ENCODE measurements around the gene ZNF726. TPM values are rescaled to one million over a fixed set of nuclear protein-coding genes. Genes with fewer than 3 reads are reported as not detected.
"Not testable (repeated sequence)": the region's sequence is repeated elsewhere in the genome, so short reads cannot be mapped to it uniquely, and the experiment has no call there.

ZNF726 gene
- polyA plus RNA-seq, 1 donor from 2014 or later = 2.7 TPM

DNA sequence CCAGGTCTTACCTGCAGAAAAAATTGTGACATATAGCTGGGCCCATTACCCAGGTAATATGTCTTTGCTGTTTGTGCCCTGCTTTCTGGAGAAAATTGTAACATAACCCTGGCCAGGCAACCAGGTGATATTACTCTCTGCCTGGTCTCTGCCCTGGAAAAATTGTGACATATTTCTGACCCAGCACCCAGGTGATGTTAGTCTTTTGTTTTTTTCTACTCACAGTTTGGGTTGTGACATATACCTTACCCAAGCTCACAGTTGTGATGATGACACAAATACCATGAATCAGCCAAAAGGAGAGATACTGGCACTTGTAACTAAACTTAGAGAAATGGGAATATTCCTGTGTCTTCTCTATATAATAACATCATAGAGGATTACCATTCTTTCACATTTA is 6.5 kb upstream of the ZNF726 start:
- Mint-ChIP-seq H3K9me3 (peaks cover 13 to 26% (median 15%) of the 10 kb centered on the region in 3 donors), H3K4me3 (no peak overlapping the region), H3K27me3 (no peaks in the 10 kb centered on the region), H3K4me1 (no peaks in the 10 kb centered on the region), H3K36me3 (peaks cover 3% of the 10 kb centered on the region), H3K27ac (no peak overlapping the region)

DNA sequence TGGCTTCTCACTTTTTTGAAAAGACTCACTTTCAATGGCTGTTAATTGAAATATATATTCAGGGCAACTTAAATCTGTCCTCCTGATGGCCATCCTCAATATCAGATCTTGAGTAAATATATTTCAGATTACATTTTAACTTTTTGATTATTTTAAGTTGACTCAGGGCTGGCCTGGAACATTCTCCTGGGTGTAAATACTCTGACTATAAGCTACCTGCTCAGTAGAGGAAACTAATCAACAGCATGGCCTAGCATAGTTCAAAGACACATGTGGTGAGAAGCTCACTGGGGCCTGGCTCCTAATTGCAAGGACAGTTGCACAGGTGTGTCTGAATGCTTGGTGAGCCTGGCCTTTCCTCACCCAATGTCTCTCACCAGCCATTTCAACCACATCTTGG is 5.5 kb upstream of the ZNF726 start:
- peaks cover 3% of the 10 kb centered on the region for H3K36me3 Mint-ChIP-seq
- no peak overlapping the region for H3K4me3 Mint-ChIP-seq
- H3K4me1 Mint-ChIP-seq = peaks cover 0 to 3% (median 0%) of the 10 kb centered on the region in 3 donors
- H3K27ac Mint-ChIP-seq = no peak overlapping the region
- no peaks in the 10 kb centered on the region for H3K27me3 Mint-ChIP-seq
- H3K9me3 Mint-ChIP-seq = peaks cover 10 to 19% (median 11%) of the 10 kb centered on the region in 3 donors

DNA sequence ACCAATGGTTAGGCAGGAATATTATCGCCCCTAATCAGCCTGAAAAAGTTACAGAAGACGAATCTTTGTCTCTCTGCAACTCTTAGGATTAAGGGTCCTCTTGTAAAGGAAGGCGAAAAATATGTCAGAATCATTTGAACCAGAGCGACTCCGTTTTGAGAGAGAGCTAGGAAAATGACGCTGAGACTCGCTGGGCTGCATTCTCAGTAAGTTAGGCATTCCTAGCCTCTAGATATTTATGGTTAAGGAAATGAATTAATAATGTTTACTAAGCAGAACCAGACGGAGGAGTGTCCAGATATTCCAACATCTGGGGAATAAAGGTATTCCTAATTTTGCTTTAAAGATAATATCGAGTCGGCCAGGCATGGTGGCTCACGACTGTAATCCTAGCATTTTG is 755 bp upstream of the ZNF726 start:
- Mint-ChIP-seq H3K4me1 (peaks cover 6 to 16% (median 9%) of the 10 kb centered on the region in 3 donors), H3K27ac (peak overlapping the region in 2 of 3 donors; percentile 53 to 59), H3K27me3 (no peaks in the 10 kb centered on the region), H3K36me3 (no peaks in the 10 kb centered on the region), H3K9me3 (peaks cover 0 to 2% (median 0%) of the 10 kb centered on the region in 3 donors), H3K4me3 (peak overlapping the region in 3 of 4 donors; percentile 92 to 97 (median 95))

DNA sequence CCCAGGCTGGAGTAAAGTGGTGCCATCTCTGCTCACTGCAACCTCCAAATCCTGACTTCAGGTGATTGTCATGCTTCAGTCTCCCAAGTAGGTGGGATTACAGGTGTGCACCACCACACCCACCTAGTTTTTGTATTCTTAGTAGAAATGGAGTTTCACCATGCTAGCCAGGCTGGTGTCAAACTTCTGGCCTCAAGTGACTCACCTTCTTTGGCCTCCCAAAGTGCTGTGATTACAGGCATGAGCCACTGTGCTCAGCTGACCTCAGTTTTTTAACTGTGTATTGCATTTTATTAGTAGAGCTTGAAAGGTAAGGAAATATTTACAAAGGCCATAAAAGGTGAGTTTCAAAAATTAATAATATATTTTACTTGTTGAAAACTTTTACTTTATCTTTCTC is 2.3 kb downstream of the ZNF726 start:
- H3K4me1 Mint-ChIP-seq = peaks cover 6 to 16% (median 10%) of the 10 kb centered on the region in 3 donors
- no peak overlapping the region for H3K27ac Mint-ChIP-seq
- H3K4me3 Mint-ChIP-seq = peak overlapping the region in 1 of 4 donors; percentile 45
- peaks cover 8% of the 10 kb centered on the region for H3K36me3 Mint-ChIP-seq
- H3K9me3 Mint-ChIP-seq = peaks cover 0 to 2% (median 0%) of the 10 kb centered on the region in 3 donors
- H3K27me3 Mint-ChIP-seq = no peaks in the 10 kb centered on the region

DNA sequence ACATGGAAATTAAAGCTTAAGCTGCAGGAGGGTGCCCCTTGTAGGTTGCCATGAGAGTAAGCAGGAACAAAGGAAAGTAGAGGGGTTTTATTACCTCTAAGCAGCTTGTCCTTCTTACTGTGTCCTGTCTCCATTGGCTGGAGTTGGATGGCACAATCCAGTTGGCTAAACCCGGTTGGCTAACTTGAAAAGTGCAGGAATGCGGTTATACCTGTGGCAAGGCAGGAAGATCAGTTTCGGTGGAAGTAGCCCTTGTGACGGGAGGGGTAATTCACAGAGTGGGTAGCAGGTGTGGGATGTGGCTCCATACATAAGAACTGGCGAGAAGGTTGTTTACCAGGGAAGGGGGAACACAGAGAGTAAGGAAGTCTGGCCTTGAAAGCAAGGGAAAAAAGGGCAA is 3.2 kb downstream of the ZNF726 start:
- H3K27ac Mint-ChIP-seq = peak overlapping the region in 1 of 3 donors; percentile 31

DNA sequence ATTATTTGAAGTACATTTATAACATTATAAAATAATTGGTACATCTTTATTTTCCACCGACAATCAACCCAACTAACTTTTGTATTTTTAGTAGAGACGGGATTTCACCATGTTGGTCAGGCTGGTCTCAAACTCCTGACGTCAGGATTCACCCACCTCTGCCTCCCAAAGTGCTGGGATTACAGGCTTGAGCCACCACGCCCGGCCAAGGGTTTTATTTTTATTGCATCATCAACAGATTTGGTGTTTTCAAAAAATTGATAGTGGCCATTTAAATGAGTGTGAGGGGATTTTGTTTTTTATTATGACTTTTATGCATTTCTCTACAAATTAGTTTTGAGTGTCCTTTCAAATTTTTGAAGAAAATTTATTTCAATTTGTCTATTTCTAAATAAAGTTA is 10.6 kb downstream of the ZNF726 start:
- peaks cover 0 to 11% (median under 1%) of the 10 kb centered on the region in 3 donors for H3K9me3 Mint-ChIP-seq
- no peak overlapping the region for H3K27ac Mint-ChIP-seq
- no peaks in the 10 kb centered on the region for H3K27me3 Mint-ChIP-seq
- H3K36me3 Mint-ChIP-seq = peaks cover 17% of the 10 kb centered on the region
- H3K4me3 Mint-ChIP-seq = no peak overlapping the region
- peaks cover 0 to 1% (median 0%) of the 10 kb centered on the region in 3 donors for H3K4me1 Mint-ChIP-seq

More for the DNA sequence above, 3.2 kb downstream of the ZNF726 start:
- H3K36me3 Mint-ChIP-seq = peaks cover 14% of the 10 kb centered on the region
- H3K27me3 Mint-ChIP-seq = no peaks in the 10 kb centered on the region
- H3K9me3 Mint-ChIP-seq = peaks cover 0 to 2% (median 0%) of the 10 kb centered on the region in 3 donors
- H3K4me1 Mint-ChIP-seq = peaks cover 6 to 16% (median 10%) of the 10 kb centered on the region in 3 donors
- H3K4me3 Mint-ChIP-seq = peak overlapping the region in 1 of 4 donors; percentile 12

DNA sequence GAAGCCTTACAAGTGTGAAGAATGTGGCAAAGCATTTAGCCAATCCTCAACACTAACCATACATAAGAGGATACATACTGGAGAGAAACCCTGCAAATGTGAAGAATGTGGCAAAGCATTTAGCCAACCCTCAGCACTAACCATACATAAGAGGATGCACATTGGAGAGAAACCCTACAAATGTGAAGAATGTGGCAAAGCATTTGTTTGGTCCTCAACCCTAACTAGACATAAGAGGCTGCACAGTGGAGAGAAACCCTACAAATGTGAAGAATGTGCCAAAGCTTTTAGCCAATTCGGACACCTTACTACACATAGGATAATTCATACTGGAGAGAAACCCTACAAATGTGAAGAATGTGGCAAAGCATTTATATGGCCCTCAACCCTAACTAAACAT is 18.2 kb downstream of the ZNF726 start:
- Mint-ChIP-seq H3K4me1 (no peaks in the 10 kb centered on the region), H3K27ac (no peak overlapping the region), H3K36me3 (peaks cover 7% of the 10 kb centered on the region), H3K9me3 (peaks cover 9 to 34% (median 28%) of the 10 kb centered on the region in 3 donors), H3K27me3 (no peaks in the 10 kb centered on the region), H3K4me3 (no peak overlapping the region)

DNA sequence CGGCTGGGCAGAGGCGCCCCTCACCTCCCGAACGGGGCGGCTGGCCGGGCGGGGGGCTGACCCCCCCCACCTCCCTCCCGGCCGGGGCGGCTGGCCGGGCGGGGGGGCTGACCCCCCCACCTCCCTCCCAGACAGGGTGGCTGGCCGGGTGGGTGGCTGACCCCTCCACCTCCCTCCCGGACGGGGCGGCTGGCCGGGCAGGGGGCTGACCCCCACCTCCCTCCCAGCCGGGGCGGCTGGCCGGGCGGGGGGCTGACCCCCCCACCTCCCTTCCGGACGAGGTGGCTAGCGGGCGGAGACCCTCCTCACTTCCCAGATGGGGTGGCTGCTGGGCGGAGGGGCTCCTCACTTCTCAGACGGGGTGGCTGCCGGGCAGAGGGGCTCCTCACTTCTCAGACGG is 22.3 kb downstream of the ZNF726 start:
- H3K4me1 Mint-ChIP-seq, H3K27ac Mint-ChIP-seq, H3K27me3 Mint-ChIP-seq, H3K4me3 Mint-ChIP-seq: not testable (repeated sequence)
- Mint-ChIP-seq H3K9me3 (peaks cover 13 to 48% (median 42%) of the 10 kb centered on the region in 3 donors), H3K36me3 (peaks cover 14% of the 10 kb centered on the region)

DNA sequence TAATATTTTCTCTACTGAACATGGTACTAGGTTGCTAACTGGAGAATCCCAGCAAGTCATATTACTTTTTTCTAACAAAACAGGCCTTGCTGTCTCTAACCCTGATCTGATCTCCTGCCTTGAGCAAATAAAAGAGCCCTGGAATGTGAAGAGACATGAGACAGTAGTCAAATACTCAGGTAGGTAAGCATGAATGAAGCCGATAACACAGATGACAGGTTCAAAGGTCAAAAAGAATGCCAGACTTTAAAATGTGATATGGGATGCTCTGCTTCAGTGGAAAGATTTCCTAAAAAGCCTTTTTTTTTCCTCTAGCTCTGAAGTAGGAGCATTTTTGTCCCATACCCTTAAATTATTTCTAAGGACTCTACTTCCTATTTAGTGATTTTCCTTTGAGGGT is 28.7 kb downstream of the ZNF726 start:
- peaks cover 20% of the 10 kb centered on the region for H3K36me3 Mint-ChIP-seq
- peaks cover 12 to 33% (median 23%) of the 10 kb centered on the region in 3 donors for H3K9me3 Mint-ChIP-seq
- no peaks in the 10 kb centered on the region for H3K27me3 Mint-ChIP-seq
- H3K27ac Mint-ChIP-seq = no peak overlapping the region
- peaks cover 0 to 6% (median 1%) of the 10 kb centered on the region in 3 donors for H3K4me1 Mint-ChIP-seq
- no peak overlapping the region for H3K4me3 Mint-ChIP-seq

DNA sequence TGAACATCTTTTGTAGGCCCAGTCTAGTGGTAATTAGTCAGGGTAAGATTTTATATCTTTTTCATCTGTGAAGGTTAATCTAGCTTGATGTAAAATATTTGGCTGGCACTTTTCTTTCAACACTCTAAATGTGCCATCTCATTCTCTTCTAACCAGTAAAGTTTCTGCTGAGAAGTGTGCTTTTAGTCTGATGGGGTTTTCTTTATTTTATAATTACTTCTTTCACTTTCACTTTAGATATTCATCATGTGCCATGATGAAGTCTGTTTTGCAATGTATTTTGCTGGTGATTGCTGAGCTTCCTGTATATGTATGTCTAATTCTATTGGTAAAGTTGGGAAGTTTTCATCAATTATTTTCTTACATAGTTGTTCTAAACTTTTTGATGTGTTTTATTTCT is 31.9 kb downstream of the ZNF726 start:
- peaks cover 0 to 6% (median 1%) of the 10 kb centered on the region in 3 donors for H3K4me1 Mint-ChIP-seq
- H3K27me3 Mint-ChIP-seq = no peaks in the 10 kb centered on the region
- no peak overlapping the region for H3K27ac Mint-ChIP-seq
- peaks cover 15% of the 10 kb centered on the region for H3K36me3 Mint-ChIP-seq
- H3K4me3 Mint-ChIP-seq = no peak overlapping the region
- H3K9me3 Mint-ChIP-seq = peaks cover 7 to 19% (median 17%) of the 10 kb centered on the region in 3 donors

DNA sequence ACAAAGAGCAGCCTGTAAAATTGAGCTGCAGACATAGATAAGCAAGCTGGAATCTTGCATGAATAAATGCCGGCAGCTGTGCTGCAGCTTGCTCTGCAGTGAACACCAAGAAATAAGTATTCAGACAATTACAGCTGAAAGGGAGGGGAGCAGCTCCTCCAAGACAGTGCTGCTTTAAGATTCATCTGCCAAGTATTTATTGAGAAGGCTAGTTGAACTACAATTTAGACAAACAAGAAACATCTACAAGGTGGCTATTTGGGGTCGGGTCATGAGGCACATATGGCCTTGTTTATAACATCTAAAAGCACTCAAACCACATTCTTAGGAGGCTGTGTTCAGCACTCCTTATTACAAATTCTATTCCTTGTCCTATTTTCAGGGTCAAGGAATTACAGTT is 34.9 kb downstream of the ZNF726 start:
- peaks cover 0 to 6% (median 1%) of the 10 kb centered on the region in 3 donors for H3K4me1 Mint-ChIP-seq
- H3K27ac Mint-ChIP-seq = no peak overlapping the region
- H3K36me3 Mint-ChIP-seq = peaks cover 8% of the 10 kb centered on the region
- H3K4me3 Mint-ChIP-seq = no peak overlapping the region
- peaks cover 3 to 18% (median 12%) of the 10 kb centered on the region in 3 donors for H3K9me3 Mint-ChIP-seq
- no peaks in the 10 kb centered on the region for H3K27me3 Mint-ChIP-seq

DNA sequence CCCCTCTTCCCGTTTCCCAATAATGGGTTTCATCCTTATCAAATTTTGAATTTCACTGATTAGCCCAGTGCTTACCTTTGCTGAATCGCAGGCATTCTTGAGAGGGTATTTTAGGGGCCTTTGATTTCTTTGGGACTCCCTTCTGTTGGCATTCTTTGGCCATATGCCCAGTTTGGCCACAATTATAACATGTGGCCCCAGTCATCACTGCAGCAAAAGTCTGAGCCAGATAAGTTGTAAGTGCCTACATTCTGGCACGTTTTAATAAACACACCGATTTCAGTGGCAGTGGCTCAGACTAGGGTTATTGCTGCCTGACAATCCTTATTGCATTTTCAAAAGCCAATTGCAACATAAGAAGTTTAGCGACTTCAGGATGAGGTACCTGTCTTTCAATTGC is 41.4 kb downstream of the ZNF726 start:
- no peak overlapping the region for H3K4me3 Mint-ChIP-seq
- H3K27ac Mint-ChIP-seq = no peak overlapping the region
- no peaks in the 10 kb centered on the region for H3K36me3 Mint-ChIP-seq
- H3K4me1 Mint-ChIP-seq = no peaks in the 10 kb centered on the region
- no peaks in the 10 kb centered on the region for H3K27me3 Mint-ChIP-seq
- peaks cover 0 to 3% (median 0%) of the 10 kb centered on the region in 3 donors for H3K9me3 Mint-ChIP-seq

DNA sequence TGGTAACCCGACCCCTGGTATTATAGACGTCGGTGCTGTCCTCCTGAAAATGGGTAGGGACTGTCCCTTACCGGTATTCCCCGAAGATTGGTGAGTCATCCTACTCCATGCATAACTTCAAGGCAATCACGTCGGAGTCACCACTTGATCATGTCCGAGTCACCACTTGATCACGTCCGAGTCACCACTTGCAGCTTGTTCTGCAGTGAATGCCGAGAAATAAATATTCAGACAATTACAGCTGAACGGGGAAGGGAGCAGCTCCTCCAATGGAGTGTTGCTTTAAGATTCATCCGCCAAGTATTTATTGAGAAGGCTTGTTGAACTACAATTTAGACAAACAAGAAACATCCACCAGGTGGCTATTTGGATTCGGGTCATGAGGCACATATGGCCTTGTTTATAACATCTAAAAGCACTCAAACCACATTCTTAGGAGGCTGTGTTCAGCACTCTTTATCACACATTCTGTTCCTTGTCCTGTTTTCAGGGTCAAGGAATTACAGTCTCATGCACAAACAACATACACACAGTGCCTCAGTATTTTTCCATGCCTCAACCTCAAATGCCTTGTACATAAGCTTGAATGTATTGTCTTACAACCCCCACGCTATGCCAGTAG is 43.1 kb downstream of the ZNF726 start:
- Mint-ChIP-seq H3K27me3 (no peaks in the 10 kb centered on the region), H3K9me3 (peaks cover 3 to 8% (median 4%) of the 10 kb centered on the region in 3 donors), H3K36me3 (peaks cover 1% of the 10 kb centered on the region), H3K27ac (peak overlapping the region in 1 of 3 donors; percentile 27), H3K4me1 (no peaks in the 10 kb centered on the region), H3K4me3 (no peak overlapping the region)

DNA sequence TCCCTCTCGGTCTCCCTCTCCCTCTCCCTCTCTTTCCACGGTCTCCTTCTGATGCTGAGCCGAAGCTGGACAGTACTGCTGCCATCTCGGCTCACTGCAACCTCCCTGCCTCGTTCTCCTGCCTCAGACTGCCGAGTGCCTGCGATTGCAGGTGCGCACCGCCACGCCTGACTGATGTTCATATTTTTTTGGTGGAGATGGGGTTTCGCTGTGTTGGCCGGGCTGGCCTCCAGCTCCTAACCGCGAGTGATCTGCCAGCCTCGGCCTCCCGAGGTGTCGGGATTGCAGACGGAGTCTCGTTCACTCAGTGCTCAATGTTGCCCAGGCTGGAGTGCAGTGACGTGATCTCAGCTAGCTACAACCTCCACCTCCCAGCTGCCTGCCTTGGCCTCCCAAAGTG is 48.7 kb downstream of the ZNF726 start:
- peak overlapping the region in 1 of 3 donors; percentile 39 for H3K27ac Mint-ChIP-seq
- not testable (repeated sequence) for H3K27me3 Mint-ChIP-seq, H3K36me3 Mint-ChIP-seq, H3K4me1 Mint-ChIP-seq, H3K4me3 Mint-ChIP-seq
- peaks cover 7 to 15% (median 7%) of the 10 kb centered on the region in 3 donors for H3K9me3 Mint-ChIP-seq

DNA sequence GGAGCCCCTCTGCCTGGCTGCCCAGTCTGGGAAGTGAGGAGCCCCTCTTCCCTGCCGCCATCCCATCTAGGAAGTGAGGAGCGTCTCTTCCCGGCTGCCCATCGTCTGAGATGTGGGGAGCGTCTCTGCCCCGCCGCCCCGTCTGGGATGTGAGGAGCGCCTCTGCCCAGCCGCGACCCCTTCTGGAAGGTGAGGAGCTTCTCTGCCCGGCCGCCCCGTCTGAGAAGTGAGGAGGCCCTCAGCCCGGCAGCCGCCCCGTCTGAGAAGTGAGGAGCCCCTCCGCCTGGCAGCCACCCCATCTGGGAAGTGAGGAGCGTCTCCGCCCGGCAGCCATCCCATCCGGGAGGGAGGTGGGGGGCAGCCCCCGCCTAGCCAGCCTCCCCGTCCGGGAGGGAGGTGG is 49.2 kb downstream of the ZNF726 start:
- peak overlapping the region in 1 of 3 donors; percentile 39 for H3K27ac Mint-ChIP-seq

DNA sequence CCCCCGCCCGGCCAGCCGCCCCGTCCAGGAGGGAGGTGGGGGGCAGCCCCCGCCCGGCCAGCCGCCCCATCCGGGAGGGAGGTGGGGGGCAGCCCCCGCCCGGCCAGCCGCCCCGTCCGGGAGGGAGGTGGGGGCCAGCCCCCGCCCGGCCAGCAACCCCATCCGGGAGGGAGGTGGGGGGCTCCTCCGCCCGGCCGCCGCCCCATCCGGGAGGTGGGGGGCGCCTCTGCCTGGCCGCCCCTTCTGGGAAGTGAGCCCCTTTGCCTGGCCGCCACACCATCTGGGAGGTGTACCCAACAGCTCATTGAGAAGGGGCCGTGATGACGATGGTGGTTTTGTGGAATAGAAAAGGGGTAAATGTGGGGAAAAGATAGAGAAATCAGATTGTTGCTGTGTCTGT is 49.6 kb downstream of the ZNF726 start:
- H3K27ac Mint-ChIP-seq, H3K36me3 Mint-ChIP-seq, H3K4me1 Mint-ChIP-seq, H3K27me3 Mint-ChIP-seq: not testable (repeated sequence)
- H3K9me3 Mint-ChIP-seq = peaks cover 7 to 15% (median 7%) of the 10 kb centered on the region in 3 donors
- peak overlapping the region in 1 of 4 donors; percentile 54 for H3K4me3 Mint-ChIP-seq

More for the DNA sequence above, 49.2 kb downstream of the ZNF726 start:
- H3K27me3 Mint-ChIP-seq, H3K4me3 Mint-ChIP-seq, H3K4me1 Mint-ChIP-seq, H3K36me3 Mint-ChIP-seq: not testable (repeated sequence)
- peaks cover 7 to 15% (median 7%) of the 10 kb centered on the region in 3 donors for H3K9me3 Mint-ChIP-seq
